ENCODE measurements around the gene C3orf20.

The C3orf20 gene

DNA sequence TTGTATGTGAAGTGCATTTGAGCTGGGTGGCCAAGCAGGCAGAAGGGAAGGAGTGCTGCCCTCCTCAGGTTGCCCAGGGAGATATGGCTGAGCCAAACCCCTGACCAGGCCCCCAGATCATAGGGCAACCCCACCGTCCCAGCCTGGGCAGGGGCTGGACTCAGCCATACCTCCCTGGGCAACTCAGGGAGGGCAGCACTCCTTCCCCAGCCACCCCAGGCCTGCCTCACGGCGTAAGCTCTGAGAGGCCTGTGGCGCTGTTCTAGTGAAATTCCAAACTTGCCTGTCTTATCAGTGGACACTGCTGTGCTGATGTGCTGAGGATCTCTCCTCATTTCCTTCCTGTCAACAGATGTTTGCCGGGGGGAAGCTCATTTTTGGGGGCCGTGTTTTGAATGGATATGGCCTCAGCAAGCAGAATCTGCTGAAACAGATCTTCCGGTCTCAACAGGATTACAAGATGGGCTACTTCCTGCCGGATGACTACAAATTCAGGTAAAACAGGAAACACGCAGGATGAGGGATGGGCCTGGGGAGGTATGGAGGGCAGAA is 86.3 kb downstream of the C3orf20 start:
- DNase-seq, result peak; percentile 92

DNA sequence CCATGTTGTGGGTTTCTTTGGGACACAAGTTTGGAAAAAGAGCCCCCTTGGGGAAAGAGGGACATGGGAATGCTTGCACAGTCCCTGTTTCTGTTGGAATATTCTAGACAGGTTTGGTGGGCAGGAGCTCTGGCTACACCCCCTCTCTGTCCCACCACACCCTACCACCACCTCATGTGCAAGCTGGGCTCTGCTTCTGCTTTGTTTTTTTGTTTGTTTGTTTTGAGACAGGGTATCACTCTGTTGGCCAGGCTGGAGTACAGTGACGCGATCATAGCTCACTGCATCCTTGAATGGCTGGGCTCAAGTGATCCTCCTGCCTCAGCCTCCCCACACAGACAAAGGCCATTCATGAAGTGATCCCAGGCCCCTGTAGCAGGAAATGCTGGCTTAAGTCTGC is 86.9 kb downstream of the C3orf20 start:
- no peak for DNase-seq

DNA sequence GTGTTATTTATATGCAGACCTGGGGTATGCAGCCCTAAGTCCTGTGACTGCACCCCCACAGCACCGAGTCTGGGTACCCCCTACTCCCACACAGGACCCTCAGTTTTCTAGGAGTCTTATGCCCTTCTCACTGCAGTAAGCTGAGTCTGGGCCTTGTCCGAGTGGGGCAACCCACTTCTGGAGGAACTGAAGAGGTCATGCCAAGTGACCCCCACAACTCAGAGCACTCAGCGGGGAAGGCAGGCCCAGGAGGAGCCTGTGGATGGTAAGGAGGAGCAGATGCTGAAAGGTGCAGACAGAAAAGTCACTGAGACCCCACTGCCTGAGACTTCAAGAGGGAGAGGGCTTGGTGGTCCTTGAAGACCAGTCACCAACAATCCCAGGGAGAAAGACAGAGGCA is 87.8 kb downstream of the C3orf20 start:
- DNase-seq, result no peak

DNA sequence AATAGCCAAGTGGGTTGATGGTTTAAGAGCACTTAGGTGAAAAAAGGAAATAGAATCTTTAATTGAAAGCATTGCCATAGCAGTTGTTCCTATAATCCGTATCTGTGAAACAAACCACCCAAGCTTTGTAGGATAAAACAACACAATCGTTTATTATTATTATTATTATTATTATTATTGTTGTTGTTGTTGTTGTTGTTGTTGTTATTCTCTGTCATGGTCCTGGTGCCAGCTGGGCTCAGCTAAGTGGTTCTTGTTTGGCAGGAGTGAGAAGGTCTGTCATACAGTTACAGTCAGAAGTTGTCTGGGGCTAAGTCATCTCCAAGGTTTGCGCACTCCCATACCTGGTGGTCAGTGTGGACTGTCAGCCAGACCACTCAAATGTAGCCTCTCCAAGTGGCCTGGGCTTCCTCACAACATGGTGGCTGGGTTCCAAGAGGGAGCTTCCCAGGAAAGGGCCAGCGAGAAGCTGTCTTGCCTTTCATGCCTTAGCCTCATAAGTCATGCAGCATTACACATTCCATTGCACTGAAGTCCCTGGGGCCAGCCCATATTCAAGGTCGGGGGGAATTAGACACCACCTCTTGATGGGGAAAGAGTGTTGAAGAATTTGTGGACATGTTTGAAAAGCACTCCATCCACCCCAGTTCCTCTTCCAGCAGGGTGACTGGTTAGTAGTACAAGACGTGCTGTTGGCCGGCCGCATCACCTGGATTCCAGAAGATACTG is 89.6 kb downstream of the C3orf20 start:
- no peak for DNase-seq

DNA sequence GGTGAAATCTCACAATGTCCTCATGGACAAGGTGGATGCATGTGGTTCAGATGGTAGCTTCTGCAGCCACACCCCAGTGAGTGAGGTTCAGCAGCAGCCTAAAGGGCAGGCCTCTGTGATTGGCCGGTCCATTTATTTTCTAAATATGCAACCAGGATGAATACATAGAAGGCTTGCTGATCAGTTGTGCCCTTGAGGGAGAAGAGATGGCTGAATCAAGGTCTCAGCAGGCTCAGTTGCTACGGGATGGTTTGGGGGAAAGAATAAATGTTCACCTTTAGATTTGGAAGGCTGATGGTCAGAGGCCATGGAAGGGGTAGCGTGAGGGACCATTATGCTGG is 90.1 kb downstream of the C3orf20 start:
- no peak for DNase-seq

DNA sequence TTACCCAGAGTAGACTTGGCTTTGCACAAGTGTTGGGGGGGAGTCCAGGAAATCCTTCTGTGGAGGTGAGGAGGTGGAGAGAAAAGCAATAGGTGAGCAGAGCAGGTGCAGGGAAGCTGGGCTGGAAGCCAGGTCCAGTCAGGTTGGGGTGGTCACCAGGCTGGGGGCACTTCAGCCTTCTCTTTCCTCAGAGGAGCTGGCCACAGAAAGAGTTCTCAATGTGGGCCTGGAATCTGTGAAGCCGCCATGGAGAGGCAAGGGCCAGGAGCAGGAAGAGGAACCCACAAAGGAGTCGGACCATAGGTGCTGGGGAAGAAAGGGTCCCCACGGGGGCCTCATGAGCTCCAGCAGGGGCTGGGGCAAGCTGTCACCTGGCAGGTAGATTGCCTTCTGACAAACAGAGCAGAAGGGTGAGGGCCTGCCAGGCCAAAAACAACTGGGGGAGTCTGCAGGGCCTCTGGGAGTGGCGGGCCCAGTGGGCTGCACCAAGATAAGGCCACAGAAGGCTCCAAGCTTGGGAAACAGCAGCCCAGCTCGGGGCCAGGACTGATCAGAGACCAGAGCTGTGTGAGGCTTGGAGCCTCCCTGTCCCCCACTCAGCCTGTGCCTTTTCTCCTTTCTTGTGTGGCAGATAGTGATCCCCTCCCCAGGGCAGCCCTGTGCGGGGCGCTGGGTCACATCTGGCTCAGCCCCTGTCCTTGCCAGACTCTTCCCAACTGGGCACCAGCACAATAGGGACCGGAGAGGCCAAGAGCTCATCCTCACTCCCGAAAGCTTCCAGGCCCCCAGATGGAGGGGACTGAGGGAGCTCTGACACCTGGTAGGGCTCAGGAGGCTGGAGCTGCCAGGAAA is 90.9 kb downstream of the C3orf20 start:
- no peak for DNase-seq

DNA sequence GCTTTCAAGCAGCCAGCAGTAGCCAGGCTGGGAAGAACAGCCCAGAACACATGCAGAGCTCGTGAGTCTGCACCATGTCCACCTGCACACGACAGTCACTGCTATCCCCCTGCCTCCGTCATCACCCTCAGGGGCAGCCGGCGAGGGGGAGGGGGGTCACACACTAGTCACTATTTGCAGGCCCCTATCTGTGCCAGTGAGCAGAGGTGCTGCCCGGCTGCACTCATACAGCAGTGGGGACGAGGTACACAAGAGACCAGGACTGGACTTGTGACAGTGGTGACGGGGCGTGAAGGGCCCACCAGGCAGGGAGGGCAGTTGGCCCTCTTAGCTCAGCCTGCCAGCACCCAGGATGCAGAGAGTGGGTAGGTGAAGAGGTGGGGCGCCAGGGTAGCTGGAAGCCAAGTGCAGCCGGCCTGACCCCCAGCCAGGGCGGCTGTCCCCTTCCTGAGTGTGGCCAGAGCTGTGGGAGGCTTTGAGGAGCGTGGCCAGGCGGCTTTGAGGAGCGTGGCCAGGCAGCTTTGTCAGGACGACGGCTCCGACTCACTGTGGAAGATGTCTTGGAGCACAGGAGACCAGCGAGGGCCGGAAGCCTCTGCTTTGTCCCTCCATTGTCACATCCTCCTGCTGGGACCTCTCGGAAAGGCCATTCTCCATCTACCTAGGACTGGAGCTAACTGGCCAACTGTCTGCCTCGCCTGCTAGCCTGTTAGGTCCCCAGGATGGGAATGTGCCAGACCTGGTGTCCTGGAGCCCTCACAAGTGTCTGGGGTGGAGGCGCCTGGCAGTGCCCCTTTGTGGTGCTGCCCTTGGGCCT is 91.7 kb downstream of the C3orf20 start:
- no peak for DNase-seq

DNA sequence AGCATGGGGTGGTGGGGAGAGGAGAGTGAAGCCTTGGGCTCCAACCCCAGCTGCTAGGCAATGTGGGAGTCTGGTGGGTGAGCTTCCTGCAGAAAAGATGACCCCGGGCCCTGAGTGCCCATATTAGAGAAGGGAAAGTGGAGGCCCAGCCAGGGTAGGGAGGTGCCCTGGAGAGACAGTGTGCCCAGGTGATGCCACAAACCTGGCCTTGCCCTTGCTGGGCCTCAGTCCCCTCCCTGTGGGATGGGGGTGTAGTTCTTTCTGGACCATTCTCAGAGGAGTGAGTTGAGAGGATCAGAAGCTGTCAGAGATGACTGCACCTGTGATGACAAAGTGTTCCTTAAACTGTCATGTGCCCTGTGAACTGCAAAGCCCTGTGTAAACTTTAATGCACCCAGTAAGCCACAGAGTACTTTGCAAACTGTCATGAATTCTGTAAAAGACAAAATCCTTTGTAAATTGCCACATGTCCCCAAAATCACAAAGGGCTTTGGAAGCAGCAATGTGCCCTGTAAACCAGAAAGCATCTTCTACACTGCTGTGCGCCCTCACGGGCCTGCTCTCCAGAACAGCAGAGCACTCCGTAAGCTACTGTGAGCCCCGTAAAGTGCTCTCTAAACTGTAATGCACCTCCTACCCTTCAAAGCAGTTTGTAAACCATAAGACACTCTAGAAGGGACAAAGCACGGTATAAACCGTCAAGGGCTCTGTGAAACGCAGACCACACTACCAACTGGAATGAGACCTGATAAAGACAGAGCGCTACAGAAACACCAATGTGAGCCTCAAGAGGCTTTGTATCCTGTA is 92.5 kb downstream of the C3orf20 start:
- peak; percentile 24 for DNase-seq

DNA sequence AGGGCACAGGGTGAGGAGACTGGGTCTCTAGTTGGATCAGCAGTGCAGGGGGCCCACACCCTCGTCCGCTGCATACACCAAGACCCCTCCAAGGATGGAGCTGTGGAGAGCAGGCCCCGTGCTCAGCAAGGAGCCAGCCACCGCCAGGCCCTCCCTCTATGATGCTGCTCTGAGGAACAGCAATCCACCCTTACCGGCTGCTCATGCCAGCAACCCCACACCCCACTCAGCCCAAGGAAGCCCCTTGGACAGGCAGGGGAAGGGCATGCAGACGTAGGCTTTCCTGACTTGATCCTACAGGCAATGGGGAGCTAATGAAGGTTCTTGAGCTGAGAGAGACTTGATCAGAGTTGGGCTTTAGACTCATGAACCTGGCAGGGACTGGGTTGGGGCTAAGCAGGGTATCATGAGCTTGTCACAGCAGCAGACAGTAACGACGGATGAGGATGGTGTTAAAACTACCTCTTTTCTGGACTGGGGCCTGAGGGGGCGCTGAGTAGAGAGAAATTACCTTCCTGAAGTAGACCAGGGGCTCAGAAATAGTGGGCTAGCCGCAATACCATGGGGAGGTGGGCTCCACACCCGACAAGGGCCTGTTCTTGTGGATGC is 93.3 kb downstream of the C3orf20 start:
- no peak for DNase-seq

DNA sequence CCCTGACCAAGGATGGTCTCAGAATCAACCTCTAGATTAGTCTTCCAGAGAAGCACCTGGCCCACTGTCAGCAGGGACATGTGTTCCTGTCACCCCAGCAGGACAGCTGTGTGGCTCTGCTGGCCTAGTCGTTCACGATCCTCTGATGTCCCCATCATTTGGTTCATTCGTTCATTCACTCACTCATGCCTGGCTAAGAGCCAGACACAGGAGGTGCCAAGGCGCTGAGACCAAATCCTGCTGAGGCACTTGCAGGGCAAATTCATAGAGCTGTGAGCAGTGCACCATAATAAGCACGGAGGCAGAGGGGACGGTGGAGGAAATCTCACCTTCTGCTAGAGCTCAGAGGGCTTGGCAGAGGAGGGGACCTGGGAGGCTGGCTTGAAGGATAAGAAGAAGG is 93.9 kb downstream of the C3orf20 start:
- no peak for DNase-seq

DNA sequence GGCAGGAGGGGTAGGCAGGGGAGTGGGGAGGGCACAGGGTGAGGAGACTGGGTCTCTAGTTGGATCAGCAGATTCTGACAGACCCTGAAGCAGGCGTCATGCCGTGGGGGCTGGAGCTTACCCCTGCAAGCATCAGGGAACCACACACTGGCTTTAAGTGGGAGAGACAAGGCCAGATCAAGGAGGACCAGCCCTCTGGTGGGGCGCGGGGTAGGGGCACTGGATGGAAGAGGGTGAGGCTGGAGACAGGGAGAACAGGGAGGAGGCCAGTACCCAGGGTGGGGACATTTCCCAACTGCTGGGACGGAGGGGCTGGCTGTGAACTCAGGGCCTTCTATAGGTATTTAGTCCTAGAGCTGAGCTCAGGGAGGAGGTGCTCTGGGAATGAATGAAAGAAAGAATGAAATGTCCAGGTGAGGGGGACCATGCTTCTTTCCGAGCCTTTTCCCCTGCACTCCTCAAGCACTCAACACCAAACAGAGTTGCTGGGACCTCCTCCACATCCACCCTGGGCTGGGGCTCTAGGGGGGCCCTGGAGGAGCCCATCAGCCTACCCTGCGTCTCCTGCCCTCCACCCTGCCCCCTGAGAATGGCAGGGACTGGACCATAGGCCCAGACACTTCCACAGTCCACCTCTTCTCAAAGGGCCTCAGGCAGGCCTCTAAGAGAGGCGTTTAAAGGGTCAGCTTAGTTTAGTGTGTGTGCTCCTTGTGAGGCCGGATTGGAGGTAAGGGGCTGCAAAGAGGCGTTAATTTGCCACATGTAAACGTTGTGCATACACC is 94.8 kb downstream of the C3orf20 start:
- DNase-seq, result no peak

DNA sequence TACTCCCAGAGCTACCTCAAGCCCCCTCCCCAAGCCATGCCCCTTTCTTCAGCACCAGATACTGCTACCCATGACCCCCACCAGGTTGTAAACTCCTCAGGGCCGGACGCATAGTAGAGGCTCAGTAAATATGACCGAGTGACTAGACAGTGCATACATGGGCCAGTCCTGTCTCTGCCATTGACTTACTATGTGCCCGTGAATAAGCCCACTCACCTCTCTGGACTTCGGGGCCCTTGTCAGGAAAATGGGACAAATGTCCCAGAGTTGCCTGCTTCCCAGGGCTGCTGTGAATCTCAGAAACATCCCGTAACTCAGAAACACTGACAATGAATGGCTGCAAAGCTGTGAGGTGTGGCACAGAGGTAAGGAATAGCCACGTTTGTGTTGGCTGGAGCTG is 95.7 kb downstream of the C3orf20 start:
- DNase-seq, result no peak

DNA sequence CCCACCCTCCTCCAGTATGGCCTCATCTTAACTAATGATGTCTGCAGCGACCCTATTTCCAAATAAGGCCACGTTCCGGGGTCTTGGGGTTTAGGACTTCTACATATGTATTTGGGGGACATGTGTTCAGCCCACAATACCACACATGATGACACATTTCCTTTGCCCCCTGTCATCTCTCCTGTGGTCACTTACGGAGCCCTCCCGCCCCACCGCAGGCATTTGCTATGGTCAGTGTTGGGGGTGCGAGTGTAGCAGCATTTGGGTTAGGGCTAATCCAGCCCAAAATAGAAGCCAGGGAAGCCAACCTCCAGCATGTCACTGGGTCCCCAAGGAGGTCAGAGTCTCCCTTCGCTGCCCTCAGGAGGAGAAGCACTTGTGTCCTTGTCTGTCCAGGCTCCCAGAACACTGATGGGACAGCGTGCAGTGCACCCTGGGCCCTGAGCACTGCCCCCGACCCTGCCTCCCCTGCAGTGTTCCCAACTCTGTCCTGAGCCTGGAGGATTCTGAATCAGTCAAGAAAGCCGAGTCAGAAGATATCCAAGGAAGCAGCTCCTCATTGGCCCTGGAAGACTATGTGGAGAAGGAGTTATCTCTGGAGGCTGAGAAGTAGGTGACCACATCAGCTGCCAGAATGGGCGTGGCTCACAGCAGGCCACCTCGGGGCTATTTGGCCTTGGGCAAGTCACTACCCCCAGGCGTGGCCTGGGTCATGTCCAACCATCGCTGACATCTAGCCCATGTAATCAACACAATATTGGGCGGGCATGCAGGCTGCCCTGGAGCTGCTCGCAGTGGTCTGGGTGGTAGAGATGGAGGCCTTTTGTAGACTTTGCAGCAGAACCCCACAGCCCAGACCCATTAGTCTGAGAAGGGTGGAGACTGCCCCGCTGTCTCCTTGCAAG is 96.9 kb downstream of the C3orf20 start:
- DNase-seq, result no peak

DNA sequence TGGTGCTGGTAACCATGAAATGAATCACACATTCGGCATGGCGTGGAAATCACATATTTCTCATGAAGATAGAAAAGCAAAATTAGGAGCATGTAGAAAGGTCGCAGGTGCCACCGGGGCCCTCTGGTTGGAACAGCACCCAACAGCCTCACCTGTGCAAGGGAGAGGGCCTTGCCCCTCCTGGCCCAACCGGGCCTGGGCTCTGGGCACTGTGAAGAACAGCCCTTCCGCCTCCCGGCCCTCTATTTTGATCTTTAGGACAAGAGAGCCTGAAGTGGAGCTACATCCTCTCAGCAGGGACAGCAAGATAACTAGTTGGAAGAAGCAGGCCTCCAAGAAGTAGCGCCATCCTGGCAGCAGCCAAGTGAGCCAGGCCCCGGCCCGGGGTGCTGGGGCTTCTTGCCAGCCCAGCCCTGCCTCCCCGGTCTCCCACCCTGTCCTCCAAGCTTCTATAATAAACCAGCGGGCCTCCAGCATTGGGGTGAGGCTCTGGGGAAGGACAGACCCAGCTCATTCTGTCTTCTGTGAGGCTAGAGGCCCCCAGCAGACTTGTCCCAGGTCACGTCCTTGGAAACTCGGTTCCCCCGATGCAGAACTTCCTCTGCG is 97.7 kb downstream of the C3orf20 start:
- no peak for DNase-seq

DNA sequence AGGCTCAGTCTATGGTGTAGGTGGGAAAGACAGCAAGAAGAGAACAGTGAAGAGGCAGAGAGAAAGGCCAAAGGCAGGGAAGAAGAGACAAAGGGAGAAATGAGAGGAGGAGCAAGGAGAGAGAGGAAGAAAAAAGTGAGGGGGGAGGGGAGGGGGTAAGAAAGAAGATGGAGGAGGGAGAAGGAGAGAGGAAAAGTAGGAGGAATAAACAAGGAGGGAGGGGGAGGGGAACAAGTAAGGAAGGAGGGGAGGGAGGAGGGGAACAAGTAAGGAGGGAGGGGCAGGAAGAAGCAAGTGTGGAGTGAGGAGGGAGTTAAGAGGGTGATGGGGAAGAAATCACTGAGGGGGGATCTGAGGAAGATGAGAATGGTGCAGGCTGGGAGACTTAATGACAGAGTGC is 98.3 kb downstream of the C3orf20 start:
- no peak for DNase-seq

DNA sequence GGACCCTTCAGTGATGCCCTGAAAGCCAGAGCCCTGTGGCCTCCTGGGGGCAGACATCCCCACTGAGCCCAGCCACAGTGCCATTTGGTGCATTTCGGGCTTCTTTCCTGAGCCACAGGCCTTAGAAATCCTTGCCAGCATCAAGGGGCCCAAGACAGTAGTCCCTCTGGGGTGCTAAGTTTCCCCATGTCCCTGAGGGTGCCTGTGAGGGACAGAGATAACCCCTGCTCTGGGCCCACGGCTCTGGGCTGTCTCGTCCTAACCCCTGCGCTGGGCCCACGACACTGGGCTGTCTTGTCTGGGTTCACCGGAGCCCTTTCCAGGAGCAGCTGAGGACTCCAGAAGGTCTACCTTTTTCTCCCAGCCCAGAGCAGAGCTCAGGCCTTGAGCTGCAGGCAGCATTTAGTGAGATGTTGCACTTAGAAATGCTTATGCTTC is 98.8 kb downstream of the C3orf20 start:
- DNase-seq, result no peak

DNA sequence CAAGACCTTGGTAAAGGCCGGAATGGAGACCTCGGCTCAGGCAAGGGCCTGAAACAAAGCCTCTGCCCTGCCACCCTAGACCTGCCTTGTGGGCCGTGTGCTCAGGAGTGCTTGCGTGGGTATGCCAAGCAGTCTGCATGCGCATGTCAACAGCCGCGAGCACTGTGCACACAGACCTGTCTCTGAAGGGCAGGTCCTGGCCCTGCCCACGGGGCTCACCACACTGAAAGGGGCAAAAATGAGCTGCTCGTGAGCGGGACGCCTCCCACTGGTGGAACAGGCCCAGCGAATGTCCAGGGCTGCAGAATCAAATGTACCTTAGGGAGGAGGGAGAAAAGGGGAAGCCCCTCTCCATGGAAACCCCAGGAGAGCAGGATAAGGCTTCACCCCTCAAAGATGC is 99.5 kb downstream of the C3orf20 start:
- DNase-seq, result no peak

DNA sequence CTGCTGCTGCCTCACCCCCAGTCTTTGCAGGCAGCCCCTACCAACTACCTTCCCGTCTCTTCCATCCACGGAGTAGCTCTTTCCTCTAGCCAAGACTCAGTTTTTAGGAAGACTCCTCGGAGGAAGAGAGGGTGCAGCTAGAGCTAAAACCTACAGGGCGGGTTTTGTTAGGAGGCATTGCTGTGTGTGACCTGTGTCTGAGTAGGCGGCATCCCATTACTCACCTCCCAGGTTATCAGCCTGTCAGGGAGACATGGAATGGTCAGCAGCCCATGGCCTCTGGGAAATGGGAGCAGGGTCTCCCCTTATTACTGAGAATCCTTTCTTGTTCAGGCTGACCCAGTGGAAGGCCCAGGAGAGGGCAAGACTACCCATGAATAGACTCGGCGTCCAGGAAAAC is 100.1 kb downstream of the C3orf20 start:
- DNase-seq, result no peak

DNA sequence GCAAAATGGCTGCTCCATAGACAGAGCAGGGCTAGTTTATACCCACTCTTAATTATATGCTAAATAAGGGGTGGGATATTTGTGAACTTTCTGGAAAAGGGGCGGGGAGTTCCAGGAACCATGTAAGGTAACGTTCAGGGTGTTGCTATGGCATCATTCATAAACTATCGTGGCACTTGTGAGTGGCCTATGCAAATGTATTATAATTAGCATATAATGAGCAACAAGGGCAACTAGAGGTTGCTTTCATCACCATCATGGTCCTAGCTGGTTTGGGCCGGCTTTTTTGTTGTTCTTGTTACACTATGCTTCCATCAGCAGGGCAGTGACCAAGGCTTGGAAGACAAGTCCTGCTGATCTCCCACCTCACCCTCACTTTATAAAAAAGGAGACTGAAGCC is 100.6 kb downstream of the C3orf20 start:
- DNase-seq, result no peak
